Measurements from ENCODE around the gene DYNLL1.
"Not testable (repeated sequence)": the region's sequence is repeated elsewhere in the genome, so short reads cannot be mapped to it uniquely, and the experiment has no call there.

DYNLL1 gene

DNA sequence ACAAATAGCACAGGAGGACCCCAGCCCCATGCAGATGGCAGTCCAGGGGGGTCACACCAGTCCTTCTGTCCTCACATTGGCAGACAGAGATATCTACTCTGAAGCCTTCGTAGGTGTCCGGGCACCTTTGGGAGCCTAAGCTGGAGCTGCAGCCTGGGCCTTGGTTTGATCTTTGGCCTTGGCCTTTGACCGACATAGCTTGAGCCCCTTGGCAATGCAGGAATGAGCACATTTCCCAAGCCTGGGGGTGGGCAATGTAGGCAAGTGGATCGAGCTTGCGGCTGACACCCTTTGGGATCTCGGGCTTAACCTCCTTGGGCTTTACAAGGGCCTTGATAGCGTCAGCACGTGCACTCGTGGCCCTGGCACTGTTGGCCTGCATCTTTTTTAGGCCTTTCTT is 26.7 kb downstream of the DYNLL1 start:
- DNase-seq: no peak

DNA sequence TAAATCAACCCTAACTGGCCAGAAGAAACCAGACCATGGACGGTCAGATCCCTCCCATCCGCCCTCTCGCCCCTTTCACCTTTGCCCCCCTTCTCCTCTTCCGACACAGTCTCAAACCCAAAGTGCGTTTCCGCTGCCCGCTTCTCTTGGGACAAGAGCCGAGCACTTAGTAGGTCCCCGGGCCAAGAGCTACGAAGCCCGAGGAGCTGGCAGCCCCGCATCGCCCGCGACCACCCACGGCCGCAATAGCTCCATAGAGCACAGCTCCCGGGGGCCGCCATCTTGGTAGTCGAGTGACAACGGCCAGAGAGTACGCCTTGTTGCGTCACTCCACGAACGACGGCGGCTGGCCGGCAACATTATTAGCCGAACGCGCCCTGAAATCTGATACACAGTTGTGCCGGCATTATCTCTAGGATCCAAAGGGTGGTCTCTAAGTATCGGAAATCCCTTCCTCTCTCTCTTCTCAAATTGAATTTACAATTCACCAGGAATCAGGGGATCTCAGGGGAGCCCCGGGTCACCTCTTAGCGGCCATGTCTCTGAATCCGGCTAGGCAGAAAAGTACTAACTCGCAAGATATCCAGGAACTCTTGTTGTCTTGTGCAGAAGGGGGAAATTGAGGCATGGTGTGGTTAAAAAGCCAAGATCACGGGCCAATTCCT is 33.1 kb downstream of the DYNLL1 start, which contains the start of gene COQ5:
COQ5 (minus strand) TSS at position 298 of the 665 bp plus-strand sequence; CDS start at position 281, 17 bp downstream.
- peak; percentile 82 for DNase-seq

DNA sequence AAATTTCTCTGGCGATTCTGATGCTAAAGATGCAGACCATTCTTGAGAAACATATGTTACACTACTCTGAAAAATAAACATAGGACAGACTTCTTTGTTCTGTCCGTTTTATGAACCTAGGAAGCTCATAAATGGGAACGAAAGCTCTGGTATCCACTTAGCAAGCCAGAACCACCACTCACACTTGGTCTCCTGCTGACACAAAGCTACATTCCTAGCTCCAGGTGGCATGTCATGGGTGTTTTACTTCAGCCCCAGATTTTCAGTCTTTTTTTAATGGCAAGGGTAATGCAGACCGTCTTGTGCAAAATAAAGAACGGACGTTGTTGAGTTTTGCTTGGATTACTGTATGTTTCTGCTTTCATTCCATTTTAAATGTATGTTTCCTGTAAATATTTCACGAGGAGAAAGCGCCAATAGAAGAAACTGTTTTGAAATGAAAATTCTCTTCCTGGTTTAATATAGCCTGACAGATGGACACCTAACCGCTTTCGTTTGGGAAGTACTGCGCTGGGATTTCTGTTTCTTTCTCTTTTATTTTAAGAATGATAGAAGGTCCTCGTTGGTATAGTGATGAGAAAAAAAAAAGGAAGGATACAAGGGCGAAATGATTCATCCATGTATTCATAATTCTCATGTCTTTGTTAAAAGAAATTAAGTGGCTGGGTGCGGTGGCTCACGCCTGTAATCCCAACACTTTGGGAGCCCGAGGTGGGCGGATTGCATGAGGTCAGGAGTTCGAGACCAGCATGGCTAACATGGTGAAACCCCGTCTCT is 33.9 kb downstream of the DYNLL1 start:
- DNase-seq: no peak

DNA sequence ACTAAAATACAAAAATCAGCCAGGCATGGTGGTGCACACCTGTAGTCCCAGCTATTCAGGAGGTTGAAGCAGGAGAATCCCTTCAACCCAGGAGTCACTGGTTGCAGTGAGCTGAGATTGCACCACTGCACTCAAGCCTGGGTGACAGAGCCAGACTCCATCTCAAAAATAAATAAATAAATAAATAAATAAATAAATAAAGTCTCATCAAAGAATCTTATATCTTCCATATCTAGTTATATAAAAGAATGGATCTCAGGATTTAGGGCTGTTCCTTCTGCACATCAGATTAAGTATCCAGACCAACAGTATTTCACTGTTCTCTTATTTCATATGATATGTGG is 34.5 kb downstream of the DYNLL1 start:
- not testable (repeated sequence) for DNase-seq

DNA sequence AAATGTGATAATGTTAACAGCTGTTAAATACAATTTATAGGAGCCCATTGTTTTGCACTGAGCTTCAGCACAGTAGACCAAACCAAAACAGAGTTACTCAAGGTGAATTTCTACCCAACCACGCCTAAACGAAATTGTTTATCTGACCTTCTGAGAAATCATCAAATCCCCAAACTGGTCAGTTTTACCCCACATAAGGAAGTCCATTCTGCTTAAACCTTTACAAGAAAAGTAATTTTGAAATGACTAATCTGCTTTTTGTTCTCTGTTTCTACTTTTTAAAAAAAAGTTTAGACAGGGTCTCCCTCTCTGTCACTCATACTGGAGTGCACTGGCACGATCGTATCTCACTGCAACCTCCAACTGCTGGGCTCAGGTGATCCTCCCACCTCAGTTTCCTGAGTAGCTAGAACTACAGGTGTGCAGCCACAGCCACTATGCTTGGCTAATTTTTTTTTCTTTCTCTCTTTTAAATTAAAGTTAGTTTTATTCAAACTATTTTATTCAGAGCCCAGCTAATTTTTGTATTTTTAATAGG is 36.9 kb downstream of the DYNLL1 start:
- DNase-seq: no peak

DNA sequence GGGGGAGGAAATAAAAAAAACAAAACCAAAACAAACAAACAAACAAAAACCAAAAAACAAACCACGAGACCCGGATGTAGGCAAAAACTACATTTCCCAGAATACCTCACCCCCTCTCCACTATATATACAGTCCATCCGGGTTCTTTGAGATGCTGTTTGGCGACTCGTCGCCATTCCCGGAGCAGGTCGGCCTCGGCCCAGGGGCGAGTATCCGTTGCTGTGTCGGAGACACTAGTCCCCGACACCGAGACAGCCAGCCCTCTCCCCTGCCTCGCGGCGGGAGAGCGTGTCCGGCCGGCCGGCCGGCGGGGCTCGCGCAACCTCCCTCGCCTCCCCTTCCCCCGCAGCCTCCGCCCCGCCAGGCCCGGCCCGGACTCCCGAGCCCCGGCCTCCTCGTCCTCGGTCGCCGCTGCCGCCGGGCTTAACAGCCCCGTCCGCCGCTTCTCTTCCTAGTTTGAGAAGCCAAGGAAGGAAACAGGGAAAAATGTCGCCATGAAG is 38.3 kb downstream of the DYNLL1 start, which contains the start of gene RNF10:
RNF10 (plus strand) TSS at position 154 of the 500 bp plus-strand sequence. CDS start 456 bp downstream, outside the sequence.
- DNase-seq: peak; percentile 57

DNA sequence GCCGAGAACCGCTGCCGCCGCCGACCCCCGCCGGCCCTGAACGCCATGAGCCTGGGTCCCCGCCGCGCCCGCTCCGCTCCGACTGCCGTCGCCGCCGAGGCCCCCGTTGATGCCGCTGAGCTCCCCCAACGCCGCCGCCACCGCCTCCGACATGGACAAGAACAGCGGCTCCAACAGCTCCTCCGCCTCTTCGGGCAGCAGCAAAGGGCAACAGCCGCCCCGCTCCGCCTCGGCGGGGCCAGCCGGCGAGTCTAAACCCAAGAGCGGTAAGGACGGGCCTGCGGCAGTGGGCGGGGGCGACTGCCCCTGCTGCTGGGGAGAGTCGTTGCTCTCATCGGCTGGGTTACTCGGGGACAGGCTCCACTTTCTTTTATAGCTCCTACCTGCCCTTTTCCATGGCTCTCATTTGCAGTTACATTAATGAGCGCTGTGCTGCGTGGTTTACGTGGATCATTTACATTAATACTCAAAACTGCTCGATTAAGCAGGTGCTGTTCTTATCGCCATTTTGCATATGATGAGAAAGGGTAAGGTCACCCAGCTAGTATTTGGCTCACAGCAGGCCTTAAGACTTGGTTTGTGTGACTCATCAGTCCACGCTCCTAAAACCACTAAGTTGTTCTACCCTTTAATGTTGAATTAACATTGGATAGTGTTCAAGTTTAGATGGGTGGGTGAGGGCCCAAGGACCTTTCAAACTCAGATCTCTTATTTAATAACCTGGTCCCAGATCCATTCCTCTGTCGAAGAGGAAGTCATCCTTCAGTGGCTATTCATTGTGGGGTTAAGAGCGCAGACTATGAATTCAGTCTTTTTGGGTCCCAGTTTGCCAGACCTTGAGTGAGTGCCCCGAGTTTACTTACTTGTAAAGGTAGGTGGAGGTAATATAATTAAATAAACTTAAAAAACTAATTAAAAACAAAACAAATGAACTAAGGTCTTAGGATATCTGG is 39.1 kb downstream of the DYNLL1 start:
- peak; percentile 40 for DNase-seq

DNA sequence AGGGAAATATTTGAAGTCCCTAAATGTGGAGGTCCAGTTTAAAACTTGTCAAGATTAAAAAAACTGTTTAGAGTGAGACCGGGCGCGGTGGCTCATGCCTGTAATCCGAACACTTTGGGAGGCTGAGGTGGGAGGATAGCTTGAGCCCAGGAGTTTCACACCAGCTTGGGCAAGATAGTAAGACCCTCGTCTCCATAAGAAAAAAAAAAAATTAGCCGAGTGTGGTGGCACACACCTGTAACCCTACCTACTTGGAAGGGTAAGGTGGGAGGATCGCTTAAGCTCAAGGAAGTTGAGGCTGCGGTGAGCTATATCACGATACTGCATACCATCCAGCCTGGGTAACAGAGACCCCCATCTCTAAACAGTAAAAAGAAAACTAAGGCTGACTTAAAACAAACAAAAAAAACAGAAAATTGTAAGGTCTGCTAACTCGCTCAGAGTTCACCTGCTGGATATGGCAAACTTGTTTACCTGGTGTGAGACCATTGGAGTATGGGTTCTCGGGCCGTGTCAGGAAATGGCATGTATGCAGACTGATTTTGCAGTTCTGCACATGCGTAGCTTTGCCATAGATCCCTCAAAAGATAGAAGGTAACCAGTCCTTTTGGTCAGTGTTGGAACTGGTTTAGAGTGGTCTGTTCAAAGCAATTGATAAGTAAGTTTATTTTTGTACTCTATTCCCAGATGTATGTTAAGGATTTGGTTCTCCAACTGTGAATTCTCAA is 40.3 kb downstream of the DYNLL1 start:
- no peak for DNase-seq

DNA sequence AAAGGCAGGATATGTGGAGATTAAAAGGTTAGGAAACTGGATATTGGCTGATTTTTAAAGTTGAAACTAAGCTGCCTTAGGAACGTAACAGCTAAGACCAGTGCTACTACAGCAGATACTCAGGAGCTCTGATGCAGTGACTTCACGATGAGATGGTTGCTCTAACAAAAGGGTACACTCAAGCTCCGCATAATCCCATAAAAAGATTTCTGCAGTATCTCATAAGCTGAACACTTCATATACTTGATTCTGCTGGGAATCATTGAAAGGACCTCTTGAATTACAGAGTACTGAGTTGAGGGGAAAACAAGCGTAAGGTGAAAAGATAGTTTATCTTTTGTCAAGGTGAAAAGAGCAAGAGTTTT is 41.9 kb downstream of the DYNLL1 start:
- no peak for DNase-seq

DNA sequence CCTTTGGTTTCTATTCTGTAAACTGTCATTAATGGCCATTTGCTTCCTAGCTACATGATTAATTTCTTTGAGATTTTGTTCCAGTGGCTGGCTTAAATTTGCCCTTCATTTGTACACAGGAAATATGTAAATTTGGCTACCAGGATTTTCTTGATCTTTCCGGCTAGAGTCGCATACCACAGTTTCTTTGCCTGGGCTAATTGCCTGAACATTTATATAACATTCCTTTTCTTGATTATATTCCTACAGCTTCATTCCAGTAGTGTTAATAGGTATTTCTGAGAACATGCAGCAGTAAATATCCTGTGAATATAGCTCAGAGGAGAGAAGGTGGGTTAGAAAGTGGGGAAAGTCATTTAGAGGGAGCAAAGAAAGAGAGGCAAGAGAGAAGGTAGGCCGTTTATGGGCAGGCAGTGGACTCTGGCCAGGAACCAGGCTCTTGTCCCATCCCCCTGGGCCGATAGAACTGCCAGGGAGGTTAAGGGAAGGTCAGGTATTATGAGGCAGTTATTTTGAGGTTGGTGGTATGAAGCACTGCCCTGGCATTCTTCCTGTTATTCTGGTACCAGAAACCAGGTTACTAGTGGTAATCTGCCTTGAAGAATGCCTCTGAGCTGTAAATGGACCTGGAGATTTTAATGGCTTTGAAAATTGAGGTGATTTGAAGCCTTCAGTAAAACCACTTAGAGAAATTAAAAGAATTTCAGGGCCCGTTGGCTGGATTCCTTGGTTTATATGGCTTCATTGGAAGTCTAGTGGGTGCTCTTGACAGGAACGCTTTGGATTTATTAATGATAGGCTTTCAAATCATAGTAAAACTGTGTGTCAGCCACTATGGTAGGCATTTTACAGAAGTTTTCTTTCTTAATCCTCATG is 42.6 kb downstream of the DYNLL1 start:
- DNase-seq: no peak

DNA sequence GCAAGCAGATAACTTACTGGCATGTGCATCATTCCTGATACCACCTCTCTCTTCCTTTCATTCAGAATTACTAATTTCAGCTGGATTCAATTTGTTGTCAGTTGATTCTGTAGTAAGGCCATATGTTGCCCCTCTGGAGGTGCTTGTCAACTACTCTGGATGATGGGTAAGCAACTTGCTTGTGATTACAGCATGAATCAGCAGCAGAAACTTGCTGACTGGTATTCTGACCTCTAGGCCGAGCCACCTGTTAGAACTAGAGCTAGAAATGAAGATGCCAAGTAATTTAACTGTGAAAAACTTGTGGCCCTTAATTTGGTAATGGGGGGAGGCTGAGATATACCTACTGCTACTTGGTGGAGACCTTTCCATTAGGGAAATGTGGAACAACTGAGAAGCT is 43.4 kb downstream of the DYNLL1 start:
- no peak for DNase-seq

DNA sequence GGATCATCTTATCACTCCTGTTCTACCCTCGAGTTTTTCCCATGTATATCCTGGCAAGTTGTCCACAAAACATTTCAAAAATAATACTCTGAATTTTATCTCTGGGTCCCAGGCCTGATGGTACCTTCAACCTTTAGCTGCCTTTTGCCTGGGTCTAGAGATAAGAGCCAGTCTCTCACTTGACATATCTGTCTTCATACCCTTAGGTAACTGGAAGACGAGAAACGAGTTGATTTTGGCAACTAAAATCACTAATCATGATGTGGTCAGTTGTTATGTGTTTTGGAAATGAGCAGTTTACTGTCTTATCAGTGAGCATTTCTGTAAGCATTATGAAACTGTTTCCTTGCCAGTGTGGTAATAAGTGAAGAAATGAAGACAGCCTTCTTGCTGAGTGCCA is 44.5 kb downstream of the DYNLL1 start:
- DNase-seq: no peak

DNA sequence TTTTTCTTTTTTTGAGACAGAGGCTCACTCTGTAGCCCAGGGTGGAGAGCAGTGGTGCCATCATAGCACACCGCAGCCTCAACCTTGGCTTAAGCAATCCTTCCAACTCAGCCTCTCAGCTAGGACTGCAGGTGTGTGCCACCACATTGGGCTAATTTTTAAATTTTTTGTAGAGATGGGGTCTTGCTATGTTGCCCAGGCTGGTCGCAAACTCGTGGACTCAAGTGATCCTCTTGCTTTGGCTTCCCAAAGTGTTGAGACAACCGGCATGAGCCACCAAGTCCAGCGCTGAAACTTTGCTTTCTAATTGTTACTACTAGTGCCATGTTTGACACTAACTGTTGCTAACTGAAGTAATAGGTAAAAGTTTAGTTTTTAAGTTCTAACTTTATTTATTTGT is 46.3 kb downstream of the DYNLL1 start:
- DNase-seq: no peak

DNA sequence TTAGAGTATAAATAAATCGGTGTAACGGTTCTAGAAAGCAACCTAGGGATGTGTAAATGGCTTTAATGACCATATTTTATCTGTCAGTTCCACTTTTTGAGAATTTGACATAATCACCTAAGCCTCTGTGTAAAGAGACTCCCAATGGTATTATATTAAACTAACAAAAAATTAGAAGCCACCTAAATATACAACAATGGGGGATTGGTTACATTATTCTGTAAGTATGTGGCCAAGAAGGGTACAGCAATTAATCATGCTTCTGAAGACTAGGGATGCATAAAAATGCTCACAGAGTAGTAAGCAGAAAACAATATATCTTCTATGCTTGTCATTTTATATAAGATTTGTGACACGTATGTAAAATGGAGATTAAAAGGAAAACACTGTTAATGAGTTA is 48.8 kb downstream of the DYNLL1 start:
- DNase-seq: no peak

DNA sequence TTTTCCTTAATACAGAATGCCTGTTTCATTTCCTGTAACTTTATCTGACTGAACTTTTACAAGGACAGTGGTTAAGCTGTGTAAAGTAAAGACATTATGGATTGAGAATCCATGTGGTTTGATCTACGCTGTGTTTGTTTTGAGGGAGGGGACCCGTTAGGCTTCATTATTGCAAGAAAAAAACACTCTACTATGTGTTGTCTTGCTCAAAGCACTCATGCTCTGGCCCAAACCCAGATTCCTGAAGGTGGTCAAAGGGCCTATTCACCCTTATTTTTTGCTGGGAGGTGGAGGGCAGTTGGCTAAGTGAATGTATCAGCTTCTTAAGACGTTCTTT is 50.1 kb downstream of the DYNLL1 start:
- DNase-seq: no peak

Data from stimulated activated CD4-positive, alpha-beta T cell treated with anti-CD3 and anti-CD28 coated beads, Interleukin-12 subunit alpha, Interleukin-12 subunit beta, amount 100 ng/mL, for 4 hours (primary cell).